ENCODE data around the gene CAND1. TPM values are rescaled to one million over a fixed set of nuclear protein-coding genes. Genes with fewer than 3 reads are reported as not detected.

The CAND1 gene
- polyA plus RNA-seq, 2 of the 4 experiments (the other 2 are of a cell fraction), result 70.3 to 185 TPM

DNA sequence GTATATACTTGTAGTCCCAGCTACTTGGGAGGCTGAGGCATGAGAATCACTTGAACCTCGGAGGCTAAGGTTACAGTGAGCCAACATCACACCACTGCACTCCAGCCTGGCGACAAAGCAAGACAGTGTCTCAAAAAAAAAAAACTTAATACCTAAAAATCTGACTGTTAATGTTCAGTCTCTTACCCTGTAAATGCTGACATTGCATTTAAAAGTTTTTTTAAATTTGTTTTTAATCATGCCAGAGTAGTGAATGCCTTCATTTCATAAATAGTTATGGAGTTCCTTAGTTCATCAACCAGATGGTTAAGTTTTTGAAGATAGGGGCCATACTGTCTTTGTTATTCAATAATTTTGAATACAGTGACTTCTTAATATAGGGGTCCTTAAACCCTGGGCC lies 21.2 kb downstream of the CAND1 start:
- WGBS (ENCODE audit: missing lambda C conversion rate), result 96% methylated on average over 2 of the region's 2 CpGs
- Histone ChIP-seq H3K4me1 (no peaks in the 10 kb centered on the region), H3K4me2 (no peak overlapping the region), H3K9me3 (no peaks in the 10 kb centered on the region), H3K4me3 (no peak overlapping the region), H3K27ac (no peak overlapping the region)
- FAIRE-seq (no peak), ATAC-seq (no peak), DNase-seq (ENCODE audit: low read depth in 1 of 2, low spot score in 1 of 2) (no peak)
- ChIA-PET CTCF (no interaction called here), POLR2A (no interaction called here)
- TF ChIP-seq RARB (CRISPR knock-in tag; IDR thresholded peaks at IDR 0.05) (no peak), MAFK (IDR thresholded peaks at IDR 0.05; ENCODE audit: partially characterized antibody) (peak; percentile 97)

DNA sequence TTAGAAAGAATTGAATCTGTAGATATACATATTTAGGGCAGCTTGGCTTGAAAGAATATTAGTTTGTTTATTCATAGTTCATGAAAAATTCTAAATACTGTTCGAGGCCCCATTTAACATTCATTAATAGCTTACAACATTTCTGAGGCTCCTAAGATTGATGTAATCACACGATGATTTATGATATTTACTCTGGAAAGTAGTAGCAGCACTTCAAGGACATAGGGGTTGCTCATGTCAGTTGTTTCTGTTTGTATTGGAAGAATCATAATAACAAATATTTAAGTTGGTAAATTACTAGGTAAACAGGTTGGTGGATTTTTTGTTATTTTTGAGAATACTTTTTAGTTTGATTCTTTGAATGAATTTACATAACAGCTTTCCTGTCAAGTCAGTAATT lies 30.4 kb downstream of the CAND1 start:
- POLR2A ChIA-PET, result no interaction called here
- Histone ChIP-seq H3K4me2 (no peak overlapping the region), H3K4me3 (no peak overlapping the region), H3K27ac (no peak overlapping the region), H3K9me3 (no peaks in the 10 kb centered on the region), H3K4me1 (peaks cover 7% of the 10 kb centered on the region; the same call in 1 of the 3 replicates)
- DNase-seq (ENCODE audit: low read depth in 1 of 2, low spot score in 1 of 2) (no peak), FAIRE-seq (no peak), ATAC-seq (no peak)
- CTCF ChIA-PET, result no interaction called here
- TF ChIP-seq CHD4 (IDR thresholded peaks at IDR 0.05; ENCODE audit: borderline replicate concordance), result no peak
- TF ChIP-seq JUNB (IDR thresholded peaks at IDR 0.05), result no peak
- no peak for TF ChIP-seq CHD2 (IDR thresholded peaks at IDR 0.05; ENCODE audit: low read length, partially characterized antibody)
- TF ChIP-seq CEBPB (IDR thresholded peaks at IDR 0.05), result no peak
- TF ChIP-seq KDM1A (IDR thresholded peaks at IDR 0.05; ENCODE audit: low read depth), result no peak
- TF ChIP-seq CBX8 (IDR thresholded peaks at IDR 0.05), result no peak
- TF ChIP-seq GATA3 (IDR thresholded peaks at IDR 0.05; ENCODE audit: borderline replicate concordance), result no peak
- TF ChIP-seq POLR2A (IDR thresholded peaks at IDR 0.05; ENCODE audit: low read length), result no peak
- TF ChIP-seq EHMT2 (IDR thresholded peaks at IDR 0.05; ENCODE audit: low read depth), result no peak
- TF ChIP-seq, protein P1, sequence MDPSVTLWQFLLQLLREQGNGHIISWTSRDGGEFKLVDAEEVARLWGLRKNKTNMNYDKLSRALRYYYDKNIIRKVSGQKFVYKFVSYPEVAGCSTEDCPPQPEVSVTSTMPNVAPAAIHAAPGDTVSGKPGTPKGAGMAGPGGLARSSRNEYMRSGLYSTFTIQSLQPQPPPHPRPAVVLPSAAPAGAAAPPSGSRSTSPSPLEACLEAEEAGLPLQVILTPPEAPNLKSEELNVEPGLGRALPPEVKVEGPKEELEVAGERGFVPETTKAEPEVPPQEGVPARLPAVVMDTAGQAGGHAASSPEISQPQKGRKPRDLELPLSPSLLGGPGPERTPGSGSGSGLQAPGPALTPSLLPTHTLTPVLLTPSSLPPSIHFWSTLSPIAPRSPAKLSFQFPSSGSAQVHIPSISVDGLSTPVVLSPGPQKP (IDR thresholded peaks at IDR 0.05; ENCODE audit: low read depth, low read length), result no peak
- TF ChIP-seq ZNF302 (CRISPR knock-in tag; IDR thresholded peaks at IDR 0.05), result no peak
- TF ChIP-seq BHLHE40 (IDR thresholded peaks at IDR 0.05; ENCODE audit: low read depth, low read length), result no peak
- TF ChIP-seq HEYL (CRISPR knock-in tag; IDR thresholded peaks at IDR 0.05), result no peak
- no peak for TF ChIP-seq JUN (IDR thresholded peaks at IDR 0.05)
- no peak for TF ChIP-seq CBX2 (IDR thresholded peaks at IDR 0.05; ENCODE audit: borderline replicate concordance, low read depth)
- TF ChIP-seq KDM5A (IDR thresholded peaks at IDR 0.05), result no peak
- 36% methylated on average over 2 of the region's 2 CpGs for WGBS (ENCODE audit: missing lambda C conversion rate)

DNA sequence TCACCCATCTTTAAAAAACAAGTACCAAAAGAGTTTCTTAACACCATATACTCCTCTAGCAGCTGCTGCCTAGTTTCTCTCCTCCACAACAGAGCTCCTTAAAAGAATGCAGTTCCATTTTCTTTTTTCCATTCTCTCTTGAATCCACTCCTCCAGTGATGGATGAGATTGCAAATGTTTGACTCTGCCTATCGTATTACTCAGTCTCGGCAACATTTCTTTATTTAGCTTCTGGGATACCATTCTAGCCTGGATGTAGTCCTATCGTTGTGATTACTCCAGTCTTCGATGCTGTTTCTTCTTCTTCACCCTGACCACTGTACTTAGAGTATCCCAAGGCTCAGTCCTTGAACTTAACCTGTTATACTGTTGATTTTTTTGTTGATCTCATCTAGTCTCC lies 30.8 kb downstream of the CAND1 start:
- DNase-seq (ENCODE audit: low read depth in 1 of 2, low spot score in 1 of 2) (no peak), FAIRE-seq (no peak), ATAC-seq (no peak)
- no peak for TF ChIP-seq CHD4 (IDR thresholded peaks at IDR 0.05; ENCODE audit: borderline replicate concordance)
- no peak for TF ChIP-seq ZC3H11A (IDR thresholded peaks at IDR 0.05)
- H3K4me1 ChIP-seq, result peaks cover 7% of the 10 kb centered on the region; the same call in 1 of the 3 replicates
- CTCF ChIA-PET, result no interaction called here
- POLR2A ChIA-PET, result no interaction called here
- H3K4me3 ChIP-seq, result no peak overlapping the region
- no peak overlapping the region for H3K27ac ChIP-seq
- H3K9me3 ChIP-seq, result no peaks in the 10 kb centered on the region
- 88% methylated on average over 4 of the region's 4 CpGs for WGBS (ENCODE audit: missing lambda C conversion rate)
- H3K4me2 ChIP-seq, result no peak overlapping the region

DNA sequence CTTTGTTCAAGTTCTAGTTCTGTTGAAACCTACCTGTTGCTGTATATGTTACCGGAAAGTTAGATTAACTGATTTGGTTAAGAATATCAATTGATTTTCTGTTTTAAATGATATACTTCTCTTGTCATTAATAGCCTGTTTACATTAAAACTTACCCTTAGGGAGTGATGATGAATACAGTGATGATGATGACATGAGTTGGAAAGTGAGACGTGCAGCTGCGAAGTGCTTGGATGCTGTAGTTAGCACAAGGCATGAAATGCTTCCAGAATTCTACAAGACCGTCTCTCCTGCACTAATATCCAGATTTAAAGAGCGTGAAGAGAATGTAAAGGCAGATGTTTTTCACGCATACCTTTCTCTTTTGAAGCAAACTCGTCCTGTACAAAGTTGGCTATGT lies 33.0 kb downstream of the CAND1 start:
- WGBS (ENCODE audit: missing lambda C conversion rate), result 92% methylated on average over 7 of the region's 7 CpGs
- ATAC-seq (no peak), FAIRE-seq (no peak), DNase-seq (ENCODE audit: low read depth in 1 of 2, low spot score in 1 of 2) (no peak)
- TF ChIP-seq POLR2A (IDR thresholded peaks at IDR 0.05; ENCODE audit: low read length), result no peak
- no peak for TF ChIP-seq HEYL (CRISPR knock-in tag; IDR thresholded peaks at IDR 0.05)
- no peak for TF ChIP-seq FOSB (CRISPR knock-in tag; IDR thresholded peaks at IDR 0.05)
- TF ChIP-seq SMC3 (IDR thresholded peaks at IDR 0.05), result no peak
- no peak for TF ChIP-seq CHD2 (IDR thresholded peaks at IDR 0.05; ENCODE audit: low read length, partially characterized antibody)
- TF ChIP-seq HDAC2 (IDR thresholded peaks at IDR 0.05), result no peak
- H3K4me2 ChIP-seq, result no peak overlapping the region
- H3K9me3 ChIP-seq, result no peaks in the 10 kb centered on the region
- no peak overlapping the region for H3K27ac ChIP-seq
- POLR2A ChIA-PET, result no interaction called here
- CTCF ChIA-PET, result no interaction called here
- no peak overlapping the region for H3K4me3 ChIP-seq
- peaks cover 7% of the 10 kb centered on the region; the same call in 1 of the 3 replicates for H3K4me1 ChIP-seq

Measured in A549 (cell line).